HG03039 (cell line): ENCODE results near the gene DCC.
"Not testable (repeated sequence)": the region's sequence is repeated elsewhere in the genome, so short reads cannot be mapped to it uniquely, and the experiment has no call there.

Experiments used
- ATAC-seq: cut with Tn5 transposase; IDR thresholded peaks from one replicate; pipeline ENCODE4 v1.9.1; 2021; ENCODE audit warnings: mild to moderate bottlenecking, moderate library complexity; ENCODE audit not compliant: unreplicated experiment

DCC gene

DNA sequence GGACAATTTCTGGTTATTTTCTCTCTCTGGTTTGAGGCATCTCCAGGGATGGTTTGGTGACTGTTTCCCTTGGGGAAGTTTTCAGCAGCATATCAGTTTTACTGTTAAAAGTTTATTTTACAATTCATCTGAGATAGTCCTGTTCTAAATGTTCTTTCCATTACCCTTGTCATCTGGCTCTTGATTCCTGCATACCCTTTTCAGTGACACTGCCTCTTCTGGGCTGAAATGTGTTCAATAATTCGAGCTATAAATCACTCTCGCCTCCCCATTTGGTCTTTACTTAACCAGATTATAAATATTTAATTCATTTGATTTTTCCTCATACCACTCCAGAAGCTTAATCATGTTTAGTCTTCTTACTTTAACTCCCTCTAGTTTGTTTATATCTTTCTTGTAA is 9.5 kb downstream of the DCC start:
- no peak for ATAC-seq

GRCh38 chr18:52352920-52353319 is 12.9 kb downstream of the DCC start:
- ATAC-seq, result no peak

DNA sequence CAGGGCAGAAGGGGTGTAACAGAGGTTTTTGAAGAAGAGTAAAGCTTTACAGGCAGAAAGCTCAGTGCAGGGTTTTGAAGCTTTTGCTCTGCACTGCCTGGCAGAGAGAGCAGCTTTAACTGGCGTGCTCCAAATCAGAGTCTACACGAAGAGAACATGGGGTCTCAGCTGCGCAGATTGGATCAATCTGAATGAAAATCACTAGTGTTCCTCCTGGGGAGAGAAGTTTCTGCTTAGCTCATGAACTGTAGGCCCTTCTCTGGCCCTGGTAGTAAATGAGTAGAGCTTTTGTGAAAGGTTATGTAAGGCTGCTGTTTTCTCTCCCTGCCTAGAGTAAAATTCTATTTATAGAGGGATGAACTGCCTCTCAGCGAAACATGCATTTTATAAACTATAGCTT is 13.6 kb downstream of the DCC start:
- ATAC-seq, result no peak

DNA sequence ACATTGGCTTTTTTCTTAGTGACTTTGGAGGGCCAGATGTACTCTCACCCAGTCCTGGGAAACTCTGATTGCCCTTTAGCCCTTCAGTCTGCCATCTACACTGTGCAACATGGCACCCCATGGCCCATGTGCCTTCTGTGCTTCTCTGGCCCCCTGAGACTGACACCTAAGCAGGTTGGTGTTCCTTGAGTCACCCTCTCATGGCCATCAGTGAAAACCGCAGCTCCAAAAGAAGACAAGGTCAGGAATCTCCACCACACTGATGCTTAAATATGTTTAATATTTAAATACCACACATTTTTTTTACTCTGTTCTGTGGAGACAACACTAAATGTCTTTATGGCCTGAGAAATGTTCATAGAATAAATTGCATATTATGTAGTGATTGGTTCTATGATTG is 23.9 kb downstream of the DCC start:
- ATAC-seq, result no peak

GRCh38 chr18:52366851-52367250 is 26.9 kb downstream of the DCC start:
- not testable (repeated sequence) for ATAC-seq

DNA sequence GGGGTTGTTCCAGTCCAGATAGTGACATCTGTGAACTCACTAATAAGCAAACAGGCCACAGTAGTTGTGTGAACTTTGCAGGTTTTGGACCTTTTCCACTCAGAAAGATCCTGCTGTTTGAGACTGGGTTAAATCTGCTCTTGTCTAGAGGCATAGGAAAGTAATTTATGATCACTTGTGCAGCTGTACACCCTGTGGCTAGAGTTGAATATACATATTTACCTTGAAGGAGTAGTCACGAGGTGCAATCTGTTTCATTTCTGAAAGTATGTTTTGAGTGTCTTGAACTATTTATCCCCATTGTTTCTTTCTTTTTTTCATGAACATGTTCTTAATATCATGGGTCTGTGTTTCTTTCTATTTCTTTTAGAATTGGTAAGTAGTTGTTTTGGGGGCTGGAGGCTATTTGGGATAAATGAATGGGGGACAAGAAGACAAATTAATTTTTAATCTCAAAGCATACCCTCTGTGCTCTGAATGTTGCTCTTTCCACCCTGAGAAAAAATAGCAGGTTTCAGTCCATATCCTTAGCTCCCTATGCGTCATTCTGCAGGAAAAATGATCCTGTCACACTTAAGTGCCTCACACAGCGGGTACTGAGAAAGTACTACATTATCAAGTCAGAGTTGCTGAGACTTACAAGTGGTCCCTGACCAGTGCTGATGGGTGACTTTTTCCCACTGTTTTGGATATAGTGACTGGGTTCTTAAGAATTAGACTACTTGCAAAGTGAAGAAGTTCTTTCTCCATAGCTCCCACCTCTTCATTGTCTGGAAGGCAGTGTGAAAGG is 28.2 kb downstream of the DCC start:
- ATAC-seq, result no peak

DNA sequence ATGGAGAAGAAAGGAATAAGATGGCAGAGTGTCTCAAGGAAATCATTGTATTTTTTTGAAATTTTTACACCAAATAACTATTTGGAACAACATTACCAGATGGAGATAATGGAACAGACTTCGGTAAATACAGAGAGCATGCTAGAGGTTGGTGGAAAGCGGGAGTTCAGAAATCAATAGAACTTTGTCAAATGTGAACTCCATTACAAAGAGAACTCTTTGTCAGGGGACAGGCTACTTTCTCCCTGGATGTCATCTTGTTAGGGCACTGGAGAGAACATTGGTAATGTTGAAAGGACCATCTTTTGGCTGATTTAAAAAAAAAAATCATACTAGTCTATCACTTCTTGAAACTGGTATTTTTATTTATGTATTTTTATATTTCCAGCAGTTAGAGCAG is 30.8 kb downstream of the DCC start:
- no peak for ATAC-seq

GRCh38 chr18:52376104-52376503 is 36.1 kb downstream of the DCC start:
- no peak for ATAC-seq

DNA sequence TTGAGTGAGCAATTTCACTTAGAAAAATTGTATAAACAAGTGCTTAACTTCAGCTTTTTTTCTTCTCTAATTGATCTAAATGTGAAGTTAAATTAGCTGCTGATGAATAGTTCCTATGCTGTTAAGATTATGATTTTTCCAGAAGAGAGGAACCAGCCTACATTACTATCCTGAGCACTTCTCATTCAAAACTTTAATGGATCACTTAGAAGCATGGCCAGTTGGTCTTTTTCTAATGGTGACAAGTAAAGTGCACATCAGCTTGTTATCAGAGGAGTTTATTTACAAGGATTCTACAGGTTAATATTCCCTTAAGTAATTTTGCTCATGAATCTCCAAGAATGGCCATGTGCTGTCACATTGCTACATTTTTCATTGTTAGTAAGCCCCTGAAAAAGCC is 37.1 kb downstream of the DCC start:
- ATAC-seq, result no peak

DNA sequence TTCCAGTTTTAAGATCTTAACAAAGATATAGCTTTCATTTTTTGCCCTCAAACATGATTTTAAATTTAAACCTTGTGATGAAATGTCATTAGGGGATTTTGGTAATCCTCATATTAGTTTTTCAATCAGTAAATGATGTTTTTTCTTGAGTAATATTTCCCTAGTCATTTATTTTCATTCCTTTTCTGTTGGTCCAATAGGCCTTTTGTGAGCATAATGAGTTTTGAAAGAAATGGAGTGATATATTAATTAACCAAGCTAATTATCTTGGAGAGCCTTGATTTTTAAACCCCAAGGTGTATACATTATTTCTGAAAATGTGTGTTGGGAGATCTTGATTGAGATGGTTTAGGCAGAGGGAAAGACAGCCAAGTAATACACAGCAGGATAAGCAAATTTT is 46.3 kb downstream of the DCC start:
- ATAC-seq, result no peak

GRCh38 chr18:52387175-52387574 is 47.2 kb downstream of the DCC start:
- ATAC-seq, result no peak

DNA sequence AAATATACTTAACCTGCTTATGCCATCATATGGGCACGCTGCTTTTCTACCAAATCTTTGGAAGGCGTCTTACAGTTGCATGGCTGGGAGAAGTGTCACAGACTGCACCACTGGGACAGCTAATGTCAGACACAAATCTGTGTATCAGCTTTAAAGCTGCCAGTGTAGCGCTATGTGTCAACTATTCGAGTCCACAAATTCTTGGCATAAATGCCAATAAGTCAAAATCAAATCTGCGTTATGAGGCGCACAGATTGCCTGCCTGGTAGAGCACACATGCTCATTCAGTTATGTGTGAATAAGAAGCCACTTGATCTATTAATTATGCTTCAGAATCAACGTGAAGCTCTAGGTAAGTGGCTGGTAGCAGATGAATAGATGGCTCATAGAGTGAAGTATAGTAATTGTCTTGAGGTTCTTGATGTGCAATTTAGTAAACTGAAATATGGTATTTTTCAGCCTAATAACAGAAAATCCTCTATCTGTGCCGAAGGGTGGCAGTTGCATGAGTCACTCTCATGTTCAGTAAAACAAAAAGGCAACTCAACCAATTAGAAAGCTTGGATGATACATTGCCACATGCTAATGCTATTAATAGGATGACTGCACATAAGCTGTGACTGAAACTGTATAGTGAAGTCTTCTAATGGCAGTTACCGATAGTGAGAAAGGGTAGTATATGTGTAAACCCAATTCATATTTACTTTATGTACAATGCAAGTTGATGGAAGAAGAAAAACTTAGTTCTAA is 52.0 kb downstream of the DCC start:
- peak; percentile 39 for ATAC-seq

DNA sequence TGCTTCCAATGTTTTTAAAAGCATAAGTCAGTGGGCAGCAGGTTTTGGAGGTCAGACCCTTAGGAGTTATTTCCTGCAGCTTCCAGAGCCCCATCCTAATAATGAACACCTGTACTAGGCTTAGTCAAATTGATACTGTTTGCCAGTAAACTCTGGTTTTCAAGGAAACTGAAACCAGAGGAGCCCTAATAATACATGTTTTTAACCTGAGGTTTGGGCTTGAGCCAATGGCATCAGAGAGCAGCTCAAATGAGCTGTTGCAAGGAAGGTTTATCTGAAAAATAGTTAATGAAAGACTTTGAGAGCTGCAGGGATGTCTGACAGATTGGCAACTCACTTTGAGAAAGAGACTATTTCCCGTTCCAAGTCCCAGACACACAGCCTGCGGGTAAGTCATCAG is 54.6 kb downstream of the DCC start:
- peak; percentile 38 for ATAC-seq

DNA sequence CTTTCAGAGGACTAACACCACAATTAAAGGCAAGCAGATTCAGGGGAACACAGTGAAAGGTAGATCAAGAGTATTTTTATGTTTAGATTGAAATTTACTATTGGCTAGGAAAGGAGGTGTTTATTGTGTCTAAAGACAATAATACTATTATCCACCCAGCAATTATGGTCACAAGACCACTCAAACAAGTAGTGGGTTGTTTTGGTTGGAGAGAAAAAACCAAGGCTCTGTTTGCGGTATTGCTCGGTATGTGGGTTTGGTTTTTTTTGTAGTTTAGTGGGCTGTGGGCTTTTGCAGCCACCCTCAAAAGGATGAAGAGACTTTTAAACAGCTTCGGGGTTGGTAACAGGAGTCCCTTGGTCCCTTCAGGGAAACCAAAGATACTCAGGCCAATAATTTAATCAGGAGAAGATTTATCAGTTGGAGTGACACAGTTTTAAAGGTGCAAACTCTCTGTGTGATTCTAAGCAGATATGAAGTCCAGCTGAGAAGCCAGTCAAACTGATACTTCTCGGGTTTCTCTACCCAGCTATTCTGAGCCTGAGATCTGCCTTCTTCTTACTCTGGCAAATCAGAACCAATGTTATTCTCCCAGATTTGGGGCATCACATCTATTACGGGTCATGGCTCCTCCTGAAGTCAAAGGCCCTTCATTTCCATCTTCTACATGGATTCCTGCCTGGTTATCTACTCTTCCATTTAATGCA is 55.3 kb downstream of the DCC start:
- peak; percentile 52 for ATAC-seq

GRCh38 chr18:52401236-52401635 is 61.2 kb downstream of the DCC start:
- ATAC-seq, result no peak

- no peak for ATAC-seq
Measured at GRCh38 chr18:52402814-52403213, 62.8 kb downstream of the DCC start.

GRCh38 chr18:52403291-52404021 is 63.5 kb downstream of the DCC start:
- ATAC-seq, result no peak

- ATAC-seq, result no peak
Measured at GRCh38 chr18:52408800-52409302, 68.9 kb downstream of the DCC start.

GRCh38 chr18:52409727-52410126 is 69.7 kb downstream of the DCC start:
- peak; percentile 99 for ATAC-seq

- no peak for ATAC-seq
Measured at GRCh38 chr18:52415131-52415530, 75.1 kb downstream of the DCC start.
